Thyroid gland (tissue), 4 donors: ENCODE data around the gene BUD23.

Source experiments
- POLR2A ChIP-seq, 2 donors: fragments of 450-650 bp; IDR thresholded peaks; one replicate each; pipeline ENCODE4 v1.6.1; 2017; ENCODE audit warnings: antibody characterized with exemption in 2 of 2, mild to moderate bottlenecking in 2 of 2, moderate library complexity in 1 of 2
- TF ChIP-seq, protein P1 (sequence below), 6 experiments: fragments of 200-600 bp in 3 of 6; fragments of 450-650 bp in 3 of 6; sonication (generic) in 3 of 6; IDR thresholded peaks; one replicate each; pipeline ENCODE4 v1.5.1; 2016 to 2019; ENCODE audit warnings: antibody characterized with exemption in 6 of 6, mild to moderate bottlenecking in 2 of 6, inconsistent platforms in 1 of 6, moderate library complexity in 1 of 6

DNA sequence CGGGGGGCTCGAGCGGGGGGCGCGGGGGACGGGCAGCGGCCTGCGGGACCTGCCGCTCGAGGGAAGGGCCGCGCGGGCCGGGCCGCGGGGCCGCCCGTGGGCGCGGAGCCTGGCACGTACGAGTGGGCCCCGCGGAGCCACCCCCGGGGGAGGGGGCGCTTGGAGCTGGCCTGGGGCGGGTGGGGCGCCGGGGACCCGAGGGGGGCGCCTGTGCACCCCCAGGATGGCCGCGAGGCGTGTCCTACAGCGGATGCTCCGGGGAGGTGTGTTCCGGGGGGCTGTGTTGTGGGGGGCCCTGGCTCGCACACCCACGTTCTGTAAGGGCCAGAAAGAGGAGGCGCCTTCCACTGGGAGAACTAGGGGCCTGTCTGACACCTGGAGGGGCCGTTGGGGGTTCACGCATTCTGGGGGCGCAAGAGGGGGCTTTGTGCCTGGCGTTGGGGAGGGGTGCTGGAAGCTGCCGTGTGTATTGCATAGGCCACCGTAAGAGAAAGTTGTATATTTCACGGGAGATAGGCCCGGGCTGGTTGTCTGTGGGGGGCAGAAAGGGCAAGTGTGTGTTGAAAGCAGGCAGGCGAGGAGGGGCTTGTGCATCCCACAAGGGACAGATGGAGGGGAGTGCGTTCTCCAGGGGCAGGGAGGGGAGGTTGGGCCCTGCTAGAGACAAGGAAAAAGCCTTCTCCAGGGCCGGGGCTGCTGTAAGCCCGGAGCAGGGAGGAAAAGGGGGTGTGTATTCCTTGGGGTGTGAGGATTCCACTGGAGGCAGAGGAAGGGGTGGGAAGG, 15.1 kb upstream of the BUD23 start:
- TF ChIP-seq, protein P1, sequence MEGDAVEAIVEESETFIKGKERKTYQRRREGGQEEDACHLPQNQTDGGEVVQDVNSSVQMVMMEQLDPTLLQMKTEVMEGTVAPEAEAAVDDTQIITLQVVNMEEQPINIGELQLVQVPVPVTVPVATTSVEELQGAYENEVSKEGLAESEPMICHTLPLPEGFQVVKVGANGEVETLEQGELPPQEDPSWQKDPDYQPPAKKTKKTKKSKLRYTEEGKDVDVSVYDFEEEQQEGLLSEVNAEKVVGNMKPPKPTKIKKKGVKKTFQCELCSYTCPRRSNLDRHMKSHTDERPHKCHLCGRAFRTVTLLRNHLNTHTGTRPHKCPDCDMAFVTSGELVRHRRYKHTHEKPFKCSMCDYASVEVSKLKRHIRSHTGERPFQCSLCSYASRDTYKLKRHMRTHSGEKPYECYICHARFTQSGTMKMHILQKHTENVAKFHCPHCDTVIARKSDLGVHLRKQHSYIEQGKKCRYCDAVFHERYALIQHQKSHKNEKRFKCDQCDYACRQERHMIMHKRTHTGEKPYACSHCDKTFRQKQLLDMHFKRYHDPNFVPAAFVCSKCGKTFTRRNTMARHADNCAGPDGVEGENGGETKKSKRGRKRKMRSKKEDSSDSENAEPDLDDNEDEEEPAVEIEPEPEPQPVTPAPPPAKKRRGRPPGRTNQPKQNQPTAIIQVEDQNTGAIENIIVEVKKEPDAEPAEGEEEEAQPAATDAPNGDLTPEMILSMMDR (IDR thresholded peaks at IDR 0.05): no peak
- TF ChIP-seq POLR2A (IDR thresholded peaks at IDR 0.05): no peak
